HG02642 (cell line): ENCODE results near the gene UBE2K.
"Not testable (repeated sequence)": the region's sequence is repeated elsewhere in the genome, so short reads cannot be mapped to it uniquely, and the experiment has no call there.

ENCODE experiments used
- ATAC-seq: cut with Tn5 transposase; IDR thresholded peaks from one replicate; pipeline ENCODE4 v1.9.1; 2021; ENCODE audit warnings: mild to moderate bottlenecking; ENCODE audit not compliant: unreplicated experiment, poor library complexity

Gene UBE2K

GRCh38 chr4:39685990-39686389, 11.9 kb upstream of the UBE2K start:
- no peak for ATAC-seq

GRCh38 chr4:39687014-39687413, 10.9 kb upstream of the UBE2K start:
- no peak for ATAC-seq

- no peak for ATAC-seq
Measured at GRCh38 chr4:39689970-39690369, 8.0 kb upstream of the UBE2K start.

GRCh38 chr4:39698424-39699009, 581 bp downstream of the UBE2K start:
- ATAC-seq, result peak; percentile 29

GRCh38 chr4:39699687-39700409, 1.9 kb downstream of the UBE2K start:
- no peak for ATAC-seq

GRCh38 chr4:39700554-39700953, 2.6 kb downstream of the UBE2K start:
- ATAC-seq, result no peak

GRCh38 chr4:39702716-39703115, 4.8 kb downstream of the UBE2K start:
- no peak for ATAC-seq

GRCh38 chr4:39704789-39705188, 6.9 kb downstream of the UBE2K start:
- not testable (repeated sequence) for ATAC-seq

GRCh38 chr4:39706334-39706733, 8.4 kb downstream of the UBE2K start:
- no peak for ATAC-seq

- ATAC-seq, result no peak
Measured at GRCh38 chr4:39706741-39707511, 9.0 kb downstream of the UBE2K start.

- no peak for ATAC-seq
Measured at GRCh38 chr4:39710098-39710896, 12.4 kb downstream of the UBE2K start.

- ATAC-seq, result no peak
Measured at GRCh38 chr4:39712819-39713607, 15.1 kb downstream of the UBE2K start.

- ATAC-seq, result no peak
Measured at GRCh38 chr4:39713691-39714090, 15.8 kb downstream of the UBE2K start.

- no peak for ATAC-seq
Measured at GRCh38 chr4:39714166-39714565, 16.2 kb downstream of the UBE2K start.

- no peak for ATAC-seq
Measured at GRCh38 chr4:39715788-39716187, 17.9 kb downstream of the UBE2K start.

- no peak for ATAC-seq
Measured at GRCh38 chr4:39716356-39716755, 18.4 kb downstream of the UBE2K start.

- ATAC-seq, result not testable (repeated sequence)
Measured at GRCh38 chr4:39717743-39718142, 19.8 kb downstream of the UBE2K start.

GRCh38 chr4:39718366-39719323, 20.7 kb downstream of the UBE2K start:
- no peak for ATAC-seq
